Activated CD4-positive, CD25-positive, alpha-beta regulatory T cell treated with anti-CD3 and anti-CD28 coated beads, Interleukin-2, amount 50 U/mL, for 72 hours (primary cell): ENCODE measurements around the gene TNFAIP6.

Experiments used
- DNase-seq: peaks from one replicate; pipeline ENCODE4 v3.0.0; 2021

The TNFAIP6 gene

DNA sequence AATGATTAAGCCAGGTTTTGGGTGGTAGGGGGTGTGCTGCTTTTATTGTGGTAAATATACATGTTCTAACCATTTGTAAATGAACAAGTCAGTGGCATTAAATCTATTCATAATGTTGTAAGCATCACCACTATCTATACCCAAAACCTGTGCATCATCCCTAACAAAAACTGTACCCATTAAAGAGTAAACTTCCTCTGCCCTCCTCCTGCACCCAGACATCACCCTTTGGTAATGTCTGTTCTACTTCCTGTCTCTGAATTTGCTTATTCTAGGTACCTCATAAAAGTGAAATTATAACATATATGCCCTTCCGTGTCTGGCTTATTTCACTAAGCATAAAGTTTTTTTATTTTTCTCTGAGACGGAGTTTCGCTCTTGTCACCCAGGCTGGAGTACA lies 66.4 kb downstream of the TNFAIP6 start:
- no peak for DNase-seq
